Measurements from ENCODE around the gene FOXC1.
A peak's percentile ranks its signal among the peaks of the same experiment; 100 is the strongest.

FOXC1 gene

GRCh38 chr6:1621070-1621701 lies 11.5 kb downstream of the FOXC1 start:
- no peak overlapping the region for H3K4me3 ChIP-seq (ENCODE audit: low read depth, low read length)
- no peak for TF ChIP-seq CTCF (IDR thresholded peaks at IDR 0.05; ENCODE audit: low read depth, low read length)

GRCh38 chr6:1622220-1622850 lies 12.6 kb downstream of the FOXC1 start:
- TF ChIP-seq CTCF (IDR thresholded peaks at IDR 0.05; ENCODE audit: low read depth, low read length): no peak
- H3K4me3 ChIP-seq (ENCODE audit: low read depth, low read length): no peak overlapping the region

GRCh38 chr6:1622851-1623768 lies 13.4 kb downstream of the FOXC1 start:
- no peak for TF ChIP-seq CTCF (IDR thresholded peaks at IDR 0.05; ENCODE audit: low read depth, low read length)
- no peak overlapping the region for H3K4me3 ChIP-seq (ENCODE audit: low read depth, low read length)

DNA sequence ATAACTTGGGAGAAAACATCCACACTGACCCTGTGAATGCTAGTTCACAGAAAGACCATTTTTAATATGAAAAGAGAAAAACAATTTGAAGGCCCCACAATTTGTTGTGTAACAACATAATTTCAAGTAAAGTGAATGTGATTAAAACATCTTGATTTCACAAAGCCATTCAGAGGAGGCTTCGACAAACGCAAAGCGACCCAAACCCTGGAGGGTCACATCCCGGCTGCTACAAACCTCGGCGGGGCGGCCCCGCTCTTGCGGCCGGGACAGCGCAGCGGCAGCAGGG lies 14.0 kb downstream of the FOXC1 start:
- no peak for TF ChIP-seq CTCF (IDR thresholded peaks at IDR 0.05; ENCODE audit: low read depth, low read length)
- no peak overlapping the region; the same call in 1 of the 2 replicates for H3K4me3 ChIP-seq (ENCODE audit: low read depth, low read length)

- peak overlapping the region; percentile 61 for H3K4me3 ChIP-seq (ENCODE audit: low read depth, low read length)
- TF ChIP-seq CTCF (IDR thresholded peaks at IDR 0.05; ENCODE audit: low read depth, low read length): no peak
Observed at GRCh38 chr6:1624058-1624850, 14.5 kb downstream of the FOXC1 start.

DNA sequence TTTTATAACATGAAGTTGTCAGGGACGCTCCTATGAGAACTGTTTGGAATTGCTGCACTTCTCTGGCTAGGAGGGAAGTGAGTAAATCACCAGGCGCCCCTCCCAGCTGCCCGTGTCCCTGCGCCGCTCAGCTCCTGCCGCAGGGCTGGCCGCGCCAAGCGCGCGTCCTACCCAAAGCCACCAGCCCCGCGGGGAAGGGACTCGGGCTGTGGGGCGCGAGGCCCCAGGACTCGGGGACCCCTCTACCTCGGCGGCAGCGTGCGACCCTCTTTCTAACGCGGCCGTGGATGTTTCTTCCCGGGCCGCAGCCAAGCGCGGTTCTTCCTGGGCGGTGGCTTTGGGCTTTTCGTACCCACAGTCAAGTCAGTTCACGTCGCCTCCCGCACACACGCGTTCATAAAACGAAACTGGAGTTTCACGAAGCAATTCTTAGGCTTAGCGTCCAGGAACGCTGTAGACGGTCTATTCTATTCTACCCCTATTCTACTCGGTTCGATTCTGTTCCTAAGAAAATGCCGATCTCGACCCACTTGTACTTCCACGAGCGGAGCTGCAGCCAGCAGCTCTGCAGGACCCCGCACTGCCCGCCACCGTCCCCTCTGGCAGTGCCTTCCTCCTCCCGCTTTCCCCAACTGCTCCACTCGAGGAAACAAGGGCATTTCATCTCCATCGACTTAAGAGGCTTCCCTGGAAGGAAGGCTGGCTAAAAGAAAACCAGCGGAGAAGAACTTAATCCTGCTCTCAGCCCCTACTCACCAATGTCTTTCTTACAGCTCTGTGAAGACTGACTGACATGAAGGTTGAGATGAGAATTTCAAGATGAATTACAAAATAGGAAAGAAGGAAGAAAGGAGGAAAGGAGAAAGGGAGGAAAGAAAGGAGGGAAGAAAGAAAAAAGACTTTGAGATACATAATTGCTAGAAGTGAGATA lies 15.4 kb downstream of the FOXC1 start:
- TF ChIP-seq CTCF (IDR thresholded peaks at IDR 0.05; ENCODE audit: low read depth, low read length): no peak
- H3K4me3 ChIP-seq (ENCODE audit: low read depth, low read length): peak overlapping the region; percentile 61

Data from WI38 (cell line).